ENCODE results near the gene AGRN.
"Not testable (repeated sequence)": the region's sequence is repeated elsewhere in the genome, so short reads cannot be mapped to it uniquely, and the experiment has no call there.

Gene AGRN

DNA sequence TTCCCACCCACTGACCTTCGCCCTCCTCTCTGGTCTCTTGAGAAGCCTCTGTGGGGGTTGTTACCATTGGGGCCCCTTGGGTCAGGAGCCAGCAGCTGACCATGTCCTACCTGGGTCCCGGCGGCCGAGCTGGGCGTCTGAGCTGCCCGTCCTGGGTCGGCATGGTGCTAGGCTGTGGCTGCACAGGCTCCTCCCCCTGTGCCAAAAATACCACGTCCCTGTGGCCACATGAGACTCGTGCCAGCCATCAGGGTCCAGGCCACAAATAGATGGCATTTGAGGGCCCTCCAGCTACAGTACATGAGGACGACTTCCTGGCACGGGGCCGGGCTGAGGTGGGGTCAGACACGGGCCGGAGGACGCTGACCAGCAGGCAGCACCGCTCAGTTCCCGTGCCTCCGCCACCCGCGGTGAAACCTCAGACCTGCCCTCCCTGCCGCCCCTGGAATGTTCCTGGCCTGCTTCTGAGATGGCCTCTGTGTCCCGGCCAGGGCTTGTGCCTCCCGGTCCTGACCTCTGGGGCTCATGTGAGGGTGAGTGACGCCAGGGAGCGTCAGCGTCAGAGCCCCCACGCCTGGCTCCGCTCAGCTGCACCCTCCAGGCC, 37.9 kb upstream of the AGRN start, which contains the start of gene PERM1:
Gene PERM1, minus strand, starts transcription at position 139 of the 604 bp plus-strand sequence. CDS start 1,064 bp downstream, outside the sequence.
- no peak for DNase-seq (ENCODE audit: low read depth in 3 of 3)

DNA sequence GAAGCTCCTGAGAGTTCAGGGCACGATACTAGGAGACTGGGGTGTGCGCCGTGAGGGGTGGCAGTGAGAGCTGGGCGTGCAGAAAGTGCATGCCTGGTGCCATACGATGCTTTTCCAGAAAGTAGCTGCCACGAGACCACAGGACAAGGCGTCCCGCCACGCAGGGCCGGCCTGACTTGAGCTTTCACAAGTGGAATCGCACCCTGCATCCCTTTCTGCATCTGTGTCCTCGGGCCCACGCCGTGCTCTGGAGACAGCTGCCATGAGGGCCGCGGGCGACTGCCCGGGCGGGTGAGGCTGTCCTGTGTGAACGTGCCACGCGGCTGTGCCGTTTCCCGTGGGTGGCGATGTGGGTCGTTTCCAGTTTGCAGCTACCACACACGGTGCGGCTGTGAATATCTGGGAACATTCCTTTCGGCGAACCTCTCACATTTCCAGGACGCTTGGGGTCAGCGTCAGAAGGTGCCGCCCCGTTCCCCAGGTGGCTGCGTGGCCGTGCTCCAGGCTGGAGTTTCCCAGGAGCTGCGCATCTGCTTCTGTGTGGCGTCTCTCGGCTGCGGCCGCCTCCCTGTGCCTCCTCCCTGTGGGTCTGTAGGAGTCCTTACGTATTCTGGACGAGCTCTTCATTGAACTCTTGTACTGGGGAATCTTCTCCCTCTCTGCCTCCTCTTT, 37.0 kb upstream of the AGRN start:
- no peak for DNase-seq (ENCODE audit: low read depth in 3 of 3)

DNA sequence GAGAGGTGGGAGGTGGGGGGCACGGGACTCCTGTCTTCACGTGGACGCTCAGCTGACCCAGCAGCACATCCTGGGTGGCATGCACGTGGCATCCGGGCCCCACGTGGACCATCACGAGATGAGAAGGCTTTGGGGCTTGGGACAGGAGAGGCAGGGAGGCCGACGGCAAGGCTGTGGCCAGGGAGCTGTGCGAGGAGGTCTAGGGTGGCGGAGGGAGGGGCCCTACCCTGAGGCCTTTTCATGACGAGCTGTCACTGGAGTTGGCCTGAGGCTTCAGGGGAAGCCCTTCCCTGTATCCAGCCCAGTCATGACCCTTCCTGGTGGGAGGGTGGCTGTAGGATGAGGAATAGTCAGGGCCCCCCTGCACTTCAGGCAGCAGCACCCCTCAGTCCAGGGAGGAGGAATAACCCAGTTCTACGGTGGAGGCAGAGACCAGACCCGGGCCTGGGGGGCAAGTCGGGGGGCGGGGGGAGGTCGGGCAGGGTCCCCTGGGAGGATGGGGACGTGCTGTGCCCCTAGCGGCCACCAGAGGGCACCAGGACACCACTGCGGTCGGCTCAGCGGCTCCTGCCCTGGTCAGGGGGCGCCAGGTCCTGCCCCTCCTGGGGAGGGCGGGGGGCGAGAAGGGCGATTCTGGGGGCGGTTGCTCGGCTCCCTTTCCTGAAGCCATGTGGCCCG, 36.0 kb upstream of the AGRN start:
- DNase-seq (ENCODE audit: low read depth in 3 of 3), result peak in 1 of 3 donors; percentile 51

DNA sequence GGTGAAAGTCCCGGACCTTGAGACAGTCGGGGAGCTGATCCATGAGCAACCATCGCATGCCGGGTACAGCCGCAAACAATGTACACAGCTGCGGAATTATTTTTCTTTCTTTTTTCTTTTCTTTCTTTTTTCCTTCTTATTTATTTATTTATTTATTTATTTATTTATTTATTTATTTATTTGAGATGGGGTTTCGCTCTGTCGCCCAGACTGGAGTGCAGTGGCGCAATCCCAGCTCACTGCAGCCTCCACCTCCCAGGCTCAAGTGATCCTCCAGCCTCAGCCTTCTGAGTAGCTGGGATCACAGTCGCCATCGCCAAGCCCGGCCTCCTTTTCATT, 35.5 kb upstream of the AGRN start:
- no peak for DNase-seq (ENCODE audit: low read depth in 3 of 3)

DNA sequence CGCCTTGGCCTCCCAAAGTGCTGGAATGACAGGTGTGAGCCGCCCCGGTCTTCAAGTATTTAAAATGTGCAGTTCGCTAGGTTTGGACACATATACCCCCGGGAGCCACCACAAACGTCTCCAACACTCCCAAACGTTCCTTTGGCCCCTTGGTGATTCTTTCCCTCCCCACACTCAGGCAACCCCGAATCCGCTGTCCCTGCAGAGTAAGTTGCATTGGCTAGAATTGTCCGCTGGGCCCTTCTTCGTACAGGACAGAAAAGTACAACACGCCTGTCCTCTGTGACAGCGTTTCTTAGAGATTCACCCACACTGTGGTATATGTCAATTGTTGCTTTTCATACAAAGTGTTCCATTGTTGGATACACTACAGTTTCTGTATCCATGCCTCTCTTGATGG, 34.8 kb upstream of the AGRN start:
- DNase-seq (ENCODE audit: low read depth in 3 of 3), result no peak

DNA sequence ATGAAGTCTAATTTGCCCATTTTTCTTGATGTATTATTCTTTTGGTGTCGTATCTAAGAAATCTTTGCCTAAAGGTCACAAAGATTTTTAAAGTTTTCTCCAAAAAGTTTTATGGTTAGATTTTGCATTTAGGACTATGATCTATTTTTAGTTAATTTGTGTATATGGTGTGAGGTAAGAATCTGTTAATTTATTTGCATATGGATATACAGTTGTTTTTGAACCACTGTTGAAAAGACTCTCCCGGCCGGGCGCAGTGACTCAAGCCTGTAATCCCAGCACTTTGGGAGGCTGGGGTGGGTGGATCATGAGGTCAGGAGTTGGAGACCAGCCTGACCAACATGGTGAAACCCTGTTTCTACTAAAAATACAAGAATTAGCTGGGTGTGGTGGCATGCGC, 31.9 kb upstream of the AGRN start:
- not testable (repeated sequence) for DNase-seq (ENCODE audit: low read depth in 3 of 3)

DNA sequence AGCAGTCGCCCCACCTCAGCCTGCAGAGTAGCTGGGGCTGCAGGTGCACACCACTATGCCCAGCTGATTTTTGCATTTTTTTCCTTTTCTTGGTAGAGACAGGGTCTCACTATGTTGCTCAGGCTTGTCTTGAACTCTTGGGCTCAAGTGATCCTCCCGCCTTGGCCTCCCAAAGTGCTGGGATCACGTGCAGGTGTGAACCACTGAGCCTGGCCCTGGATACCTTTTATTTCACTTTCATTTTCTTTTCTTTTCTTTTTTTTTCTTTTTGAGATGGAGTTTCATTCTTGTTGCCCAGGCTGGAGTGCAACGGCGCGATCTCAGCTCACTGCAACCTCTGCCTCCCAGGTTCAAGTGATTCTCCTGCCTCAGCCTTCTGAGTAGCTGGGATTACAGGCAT, 28.6 kb upstream of the AGRN start:
- not testable (repeated sequence) for DNase-seq (ENCODE audit: low read depth in 3 of 3)

DNA sequence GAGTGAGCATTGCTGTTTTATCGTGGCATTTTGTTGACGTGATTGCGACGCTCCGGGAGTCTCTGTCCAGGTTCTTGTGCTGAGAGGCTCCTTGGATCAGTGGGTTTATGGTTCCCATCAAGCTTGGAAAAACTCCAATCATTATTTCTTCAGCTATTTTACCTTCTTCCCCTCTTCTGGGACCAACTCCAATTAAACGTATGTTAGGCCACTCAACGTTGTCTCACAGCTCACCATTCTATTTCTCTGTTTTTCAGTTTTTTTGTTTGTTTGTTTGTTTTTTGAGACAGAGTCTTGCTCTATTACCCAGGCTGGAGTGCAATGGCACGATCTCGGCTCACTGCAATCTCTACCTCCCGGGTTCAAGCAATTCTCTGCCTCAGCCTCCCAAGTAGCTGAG, 28.0 kb upstream of the AGRN start:
- DNase-seq (ENCODE audit: low read depth in 3 of 3), result no peak

DNA sequence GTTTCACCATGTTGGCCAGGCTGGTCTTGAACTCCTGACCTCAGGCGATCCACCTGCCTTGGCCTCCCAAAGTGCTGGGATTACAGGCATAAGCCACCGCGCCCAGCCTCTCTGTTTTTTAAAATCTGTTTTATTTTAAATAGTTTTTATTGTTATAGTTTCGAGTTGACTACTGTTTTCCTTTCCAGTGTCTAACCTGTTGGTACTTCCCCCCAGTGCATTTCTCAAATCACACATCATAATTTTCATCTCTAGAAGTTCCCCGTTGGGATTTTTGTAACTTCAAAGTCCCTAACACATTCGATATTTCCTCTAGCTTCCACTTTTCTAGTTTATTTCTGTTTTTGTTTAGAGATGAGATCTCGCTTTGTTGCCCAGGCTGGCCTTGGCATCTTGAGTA, 27.6 kb upstream of the AGRN start:
- DNase-seq (ENCODE audit: low read depth in 3 of 3), result no peak

DNA sequence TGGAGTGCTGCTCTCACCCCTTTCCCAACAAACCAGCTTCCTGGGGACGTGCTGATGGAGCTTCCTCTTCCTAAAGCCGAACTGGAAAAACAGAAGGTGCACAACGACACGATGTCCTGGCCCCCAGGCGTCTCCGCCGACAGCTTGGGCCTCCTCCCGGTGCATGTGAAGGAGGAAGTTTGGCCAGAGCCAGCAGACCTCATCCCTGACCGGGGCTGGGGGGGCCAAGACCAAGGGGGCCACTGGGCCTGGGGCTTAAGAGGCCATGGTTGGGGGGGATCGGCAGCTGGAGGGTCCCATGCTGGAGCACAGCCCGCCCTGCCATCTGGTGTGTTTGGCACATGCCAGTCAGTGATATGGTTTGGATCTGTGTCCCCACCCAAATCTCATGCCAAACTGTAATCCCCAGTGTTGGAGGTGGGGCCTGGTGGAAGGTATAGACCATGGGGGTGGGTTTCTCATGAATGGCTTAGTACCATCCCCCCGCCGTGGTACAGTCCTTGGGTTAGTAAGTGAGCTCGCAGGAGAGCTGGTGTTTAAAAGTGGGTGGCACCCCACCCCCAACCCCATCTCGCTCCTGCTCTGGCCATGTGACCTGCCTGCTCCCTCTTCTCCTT, 26.4 kb upstream of the AGRN start:
- DNase-seq (ENCODE audit: low read depth in 3 of 3), result no peak

DNA sequence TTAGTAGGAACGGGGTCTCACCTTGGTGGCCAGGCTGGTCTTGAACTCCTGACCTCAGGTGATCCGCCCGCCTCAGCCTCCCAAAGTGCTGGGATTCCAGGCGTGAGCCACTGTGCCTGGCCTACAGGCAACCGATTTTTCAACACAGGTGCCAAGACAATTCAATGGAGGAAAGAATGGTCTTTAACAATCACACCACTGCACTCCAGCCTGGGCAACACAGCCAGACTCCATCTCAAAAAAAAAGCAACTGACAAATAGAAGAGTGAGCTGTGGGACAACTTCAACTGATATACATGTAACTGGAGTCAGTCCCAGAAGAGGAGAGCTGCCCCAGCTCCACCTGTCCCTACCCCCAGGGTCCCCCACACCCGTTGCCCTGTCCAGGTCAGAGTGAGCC, 25.4 kb upstream of the AGRN start:
- not testable (repeated sequence) for DNase-seq (ENCODE audit: low read depth in 3 of 3)

DNA sequence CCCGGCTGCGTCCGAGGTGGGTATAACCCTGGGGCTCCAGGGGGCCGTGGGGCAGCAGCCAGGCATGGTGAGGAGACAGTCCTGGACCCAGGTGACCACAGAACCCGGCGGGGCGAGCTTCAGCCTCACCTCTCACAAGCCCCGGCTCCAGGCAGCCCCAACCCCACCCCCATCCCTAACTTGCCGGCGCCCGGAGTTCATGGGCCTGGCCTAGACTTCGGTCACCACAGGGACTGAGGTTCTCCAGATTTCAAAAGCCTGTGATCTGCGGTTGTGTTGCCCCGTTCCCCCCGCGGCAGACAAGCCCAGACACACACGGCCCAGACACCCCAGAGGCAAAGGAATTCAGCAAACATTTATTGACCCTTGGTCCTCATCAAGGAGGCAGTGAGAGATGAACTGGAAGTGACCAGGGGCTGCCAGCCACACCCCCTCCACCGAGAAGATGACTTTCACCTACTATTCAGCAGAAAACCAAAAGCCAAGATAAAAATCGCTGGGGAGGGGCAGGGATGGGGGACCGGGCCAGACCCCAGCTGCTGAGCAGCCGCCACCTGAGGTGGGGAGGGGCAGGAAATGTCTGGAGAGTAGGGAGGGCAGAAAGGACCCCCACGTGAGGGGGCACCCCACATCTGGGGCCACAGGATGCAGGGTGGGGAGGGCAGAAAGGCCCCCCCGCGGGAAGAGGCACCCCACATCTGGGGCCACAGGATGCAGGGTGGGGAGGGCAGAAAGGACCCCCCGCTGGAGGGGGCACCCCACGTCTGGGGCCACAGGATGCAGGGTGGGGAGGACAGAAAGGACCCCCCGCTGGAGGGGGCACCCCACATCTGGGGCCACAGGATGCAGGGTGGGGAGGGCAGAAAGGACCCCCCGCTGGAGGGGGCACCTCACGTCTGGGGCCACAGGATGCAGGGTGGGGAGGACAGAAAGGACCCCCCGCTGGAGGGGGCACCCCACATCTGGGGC, 24.0 kb upstream of the AGRN start:
- DNase-seq (ENCODE audit: low read depth in 3 of 3), result no peak

DNA sequence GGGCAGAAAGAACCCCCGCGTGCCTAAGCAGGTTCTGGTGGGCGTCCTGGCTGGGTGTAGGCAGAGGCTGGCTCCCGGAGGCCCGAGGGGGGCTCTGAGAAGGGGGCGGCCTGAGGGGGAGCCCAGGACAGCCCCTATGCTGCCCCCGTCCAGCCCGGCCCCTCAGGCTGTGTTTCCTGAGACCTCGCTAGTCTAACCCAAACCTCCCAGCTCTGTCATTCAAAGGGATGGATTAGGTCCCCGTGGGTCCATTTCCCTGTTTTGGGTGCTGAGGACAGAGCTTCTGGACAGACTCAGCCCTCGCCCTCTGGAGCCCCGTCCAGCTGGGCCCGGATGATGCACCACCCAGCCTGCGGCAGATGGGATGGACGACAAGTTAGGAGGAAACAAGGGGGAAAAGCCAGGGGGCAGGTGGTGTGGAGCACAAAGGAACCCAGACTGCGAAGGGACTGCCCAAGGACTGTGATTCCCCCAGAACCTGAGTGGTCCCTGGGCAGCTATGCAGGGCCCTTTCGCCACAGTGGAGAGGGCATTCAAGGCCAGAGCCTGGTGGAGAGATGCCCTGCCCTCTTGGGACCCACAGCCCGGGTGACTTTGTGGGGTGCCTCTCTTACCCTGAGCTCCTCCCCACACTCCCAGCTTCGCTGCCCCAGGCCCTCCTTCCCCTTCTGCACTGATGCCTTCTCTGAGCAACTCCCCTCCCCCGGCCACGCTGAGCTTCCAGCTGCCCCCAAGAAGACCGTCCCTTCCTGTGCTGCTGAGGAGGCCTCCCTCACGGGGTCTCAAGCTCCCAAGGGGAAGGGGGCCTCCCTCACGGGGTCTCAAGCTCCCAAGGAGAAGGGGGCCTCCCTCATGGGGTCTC, 22.8 kb upstream of the AGRN start:
- DNase-seq (ENCODE audit: low read depth in 3 of 3), result no peak

DNA sequence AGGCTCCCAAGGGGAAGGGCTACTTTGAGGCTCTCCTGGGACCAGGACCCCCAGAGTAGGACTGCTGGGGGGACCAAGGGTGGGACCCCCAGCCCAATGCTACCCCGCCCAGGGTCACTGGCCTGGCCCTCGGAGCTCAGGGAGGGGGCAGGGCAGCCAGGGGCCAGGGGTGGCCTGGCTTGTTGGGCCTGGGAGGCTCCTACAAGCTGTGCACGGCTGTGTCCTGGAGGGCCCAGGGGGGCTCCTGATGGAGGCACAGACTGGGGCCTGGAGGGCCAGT, 22.3 kb upstream of the AGRN start:
- no peak for DNase-seq (ENCODE audit: low read depth in 3 of 3)

DNA sequence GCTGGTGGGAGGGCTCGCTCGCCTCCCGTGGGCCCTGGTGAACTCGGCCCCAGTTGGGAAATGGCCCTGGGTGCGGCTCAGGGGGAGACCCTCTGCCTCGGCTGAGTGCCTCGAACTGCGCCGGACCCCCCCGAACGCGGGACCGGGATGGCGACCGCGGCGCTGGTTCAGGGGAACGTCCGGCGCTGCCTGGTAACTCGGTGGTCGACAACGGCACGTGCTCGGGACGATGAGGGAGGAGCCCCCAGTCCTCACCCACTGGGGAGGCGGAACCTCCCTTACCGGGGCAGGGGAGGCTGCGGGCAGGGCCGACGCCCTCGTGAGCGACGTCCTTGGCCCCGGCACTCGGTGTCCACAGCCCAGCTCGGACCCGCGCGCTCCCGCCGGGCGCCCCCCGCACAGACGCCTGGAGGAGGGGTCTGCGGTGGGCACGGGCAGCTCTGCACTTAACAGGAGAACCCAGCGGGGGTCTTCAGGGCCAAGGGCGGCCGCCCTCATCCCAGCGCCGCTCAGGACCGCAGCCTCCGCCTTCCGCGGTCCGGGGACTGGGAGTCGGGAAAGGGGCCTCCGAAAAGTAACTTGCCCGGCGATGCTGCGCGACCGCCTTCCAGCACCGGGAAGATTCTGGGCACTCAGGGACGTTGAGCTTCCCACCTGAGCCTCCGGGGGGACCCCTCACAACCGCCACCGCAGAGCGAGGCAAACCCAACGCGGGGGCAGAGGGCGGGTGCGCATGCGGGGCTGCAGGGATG, 21.8 kb upstream of the AGRN start:
- DNase-seq (ENCODE audit: low read depth in 3 of 3), result no peak

DNA sequence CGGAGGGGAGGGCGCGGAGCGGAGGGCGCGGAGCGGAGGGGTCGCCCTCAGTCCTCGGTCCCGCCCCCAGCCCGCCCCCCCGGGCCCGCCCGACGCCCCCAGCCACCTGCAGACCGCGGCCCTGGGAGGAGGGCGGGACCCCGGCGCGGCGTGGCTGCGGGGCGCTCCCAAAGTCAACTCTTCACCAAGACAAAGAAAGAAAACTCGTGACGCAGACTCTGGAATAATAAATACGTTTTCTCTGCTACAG, 21.2 kb upstream of the AGRN start:
- DNase-seq (ENCODE audit: low read depth in 3 of 3), result no peak

DNA sequence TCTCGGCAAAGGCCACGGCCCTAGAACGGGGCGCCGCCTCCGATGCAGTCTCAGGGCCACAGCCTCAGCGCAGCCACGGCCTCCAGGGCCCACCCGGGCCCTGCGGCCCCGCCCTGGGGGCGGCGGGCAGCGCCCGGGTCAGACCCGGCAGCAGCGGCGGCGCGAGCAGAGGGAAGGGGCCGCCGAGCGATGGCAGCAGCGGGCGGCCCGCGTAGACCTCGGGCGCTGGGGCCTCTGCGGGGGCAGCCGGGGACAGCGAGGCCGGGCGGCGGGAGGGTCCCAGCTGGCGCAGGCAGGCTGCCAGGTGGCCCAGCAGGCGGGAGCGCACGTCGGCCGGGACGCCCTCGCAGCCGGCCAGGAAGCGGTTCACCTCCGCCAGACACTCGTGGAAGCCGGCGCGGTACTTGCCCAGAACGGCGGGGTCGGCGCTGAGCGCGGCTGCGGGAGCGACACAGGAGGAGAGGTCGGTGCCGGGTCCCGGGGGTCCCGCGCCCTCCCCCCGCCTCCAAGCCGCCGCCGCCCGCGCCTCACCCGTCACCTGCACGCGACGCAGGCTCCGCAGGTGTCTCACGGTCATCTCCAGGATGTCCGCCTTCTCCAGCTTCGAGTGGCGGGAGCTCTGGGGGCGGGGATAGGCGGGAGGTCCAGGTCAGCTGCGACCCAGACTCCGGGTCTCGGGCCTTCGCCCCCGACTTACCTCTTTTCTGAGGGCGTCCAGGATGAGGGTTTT, 20.8 kb upstream of the AGRN start:
- DNase-seq (ENCODE audit: low read depth in 3 of 3), result no peak

DNA sequence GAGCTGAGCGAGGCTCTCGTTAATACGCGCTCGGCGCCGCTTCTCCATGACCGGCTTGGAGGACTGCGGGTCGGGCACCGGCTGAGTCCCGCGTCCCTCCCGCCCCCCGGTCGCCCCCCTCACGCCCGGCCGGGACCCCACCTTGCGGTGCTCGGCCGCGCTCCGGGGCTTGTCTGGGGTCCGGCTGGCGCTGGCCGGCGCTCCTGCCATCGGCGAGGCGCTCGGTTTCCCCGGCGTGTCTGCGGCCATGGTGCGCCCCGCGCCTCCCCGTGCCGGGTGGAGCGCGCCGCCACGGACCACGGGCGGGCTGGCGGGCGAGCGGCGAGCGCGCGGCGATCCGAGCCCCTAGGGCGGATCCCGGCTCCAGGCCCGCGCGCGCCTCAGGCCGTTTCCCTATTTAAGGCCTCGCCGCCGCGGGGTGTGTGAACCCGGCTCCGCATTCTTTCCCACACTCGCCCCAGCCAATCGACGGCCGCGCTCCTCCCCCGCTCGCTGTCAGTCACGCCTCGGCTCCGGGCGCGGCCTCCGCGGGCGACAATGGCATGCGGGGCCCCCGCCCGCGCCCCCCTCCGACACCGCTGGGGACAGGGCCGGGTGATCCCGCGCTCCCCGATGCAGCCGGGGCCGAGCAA, 20.1 kb upstream of the AGRN start, which contains the start of gene HES4:
Gene HES4, minus strand, starts transcription at position 373 of the 632 bp plus-strand sequence. Its CDS starts 124 bp downstream, at position 249.
- peak in 1 of 3 donors; percentile 65 for DNase-seq (ENCODE audit: low read depth in 3 of 3)

Measured in stimulated activated CD4-positive, alpha-beta T cell treated with anti-CD3 and anti-CD28 coated beads, TNF-alpha, amount 100 ng/mL, for 48 hours (primary cell).